ENCODE measurements around the gene ATP5F1A. TPM values are rescaled to one million over a fixed set of nuclear protein-coding genes. Genes with fewer than 3 reads are reported as not detected.

ATP5F1A gene
- total and polyA plus RNA-seq, 2 donors (not counting 3 experiments of a cell fraction or from before 2014, with no cell fraction given): 405 to 585 TPM

DNA sequence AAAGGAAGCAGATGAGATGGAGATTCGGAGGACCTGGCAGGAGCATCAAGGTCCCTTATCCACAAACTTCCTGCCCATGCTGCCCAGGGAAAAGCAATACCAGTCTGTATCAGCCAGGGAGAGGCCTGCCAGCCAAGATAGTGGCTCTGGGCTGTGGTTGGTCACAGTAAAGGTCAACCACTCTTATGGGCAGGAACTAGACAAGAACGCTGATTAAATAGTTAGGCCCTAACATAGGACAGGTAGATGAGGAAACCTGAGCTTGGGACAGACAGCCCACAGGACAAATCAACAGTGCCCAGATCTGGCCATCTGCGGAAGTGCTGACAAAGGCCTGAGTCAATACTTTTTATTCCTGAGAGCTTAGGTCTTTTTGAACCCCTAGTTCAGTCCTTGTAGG lies 36.7 kb downstream of the ATP5F1A start:
- no peak overlapping the region for H3K27ac ChIP-seq (ENCODE audit: insufficient read depth, low read depth, low read length)
- POLR2A ChIA-PET: no interaction called here
- DNase-seq (ENCODE audit: low read depth, low spot score) (no peak), FAIRE-seq (no peak)
- no peak for TF ChIP-seq JUN (IDR thresholded peaks at IDR 0.05; ENCODE audit: borderline replicate concordance, insufficient read depth, insufficient read length, low read depth)
- TF ChIP-seq, protein P1, sequence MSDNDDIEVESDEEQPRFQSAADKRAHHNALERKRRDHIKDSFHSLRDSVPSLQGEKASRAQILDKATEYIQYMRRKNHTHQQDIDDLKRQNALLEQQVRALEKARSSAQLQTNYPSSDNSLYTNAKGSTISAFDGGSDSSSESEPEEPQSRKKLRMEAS (IDR thresholded peaks at IDR 0.05; ENCODE audit: insufficient read depth, insufficient read length): no peak
- no peak for TF ChIP-seq POLR2A (IDR thresholded peaks at IDR 0.05; ENCODE audit: low read depth, low read length)
- TF ChIP-seq POLR2AphosphoS5 (IDR thresholded peaks at IDR 0.05; ENCODE audit: insufficient read depth, low read depth, low read length): no peak
- TF ChIP-seq EZH2 (IDR thresholded peaks at IDR 0.05; ENCODE audit: borderline replicate concordance, low read depth, low read length, severe bottlenecking): no peak
- no peak for TF ChIP-seq GATA2 (IDR thresholded peaks at IDR 0.05; ENCODE audit: insufficient read depth, insufficient read length, low read depth, low read length)
- TF ChIP-seq FOS (IDR thresholded peaks at IDR 0.05; ENCODE audit: borderline replicate concordance, insufficient read depth, low read length): no peak
- no peak for TF ChIP-seq MYC (IDR thresholded peaks at IDR 0.05; ENCODE audit: low read depth, low read length)
- TF ChIP-seq, protein P2, sequence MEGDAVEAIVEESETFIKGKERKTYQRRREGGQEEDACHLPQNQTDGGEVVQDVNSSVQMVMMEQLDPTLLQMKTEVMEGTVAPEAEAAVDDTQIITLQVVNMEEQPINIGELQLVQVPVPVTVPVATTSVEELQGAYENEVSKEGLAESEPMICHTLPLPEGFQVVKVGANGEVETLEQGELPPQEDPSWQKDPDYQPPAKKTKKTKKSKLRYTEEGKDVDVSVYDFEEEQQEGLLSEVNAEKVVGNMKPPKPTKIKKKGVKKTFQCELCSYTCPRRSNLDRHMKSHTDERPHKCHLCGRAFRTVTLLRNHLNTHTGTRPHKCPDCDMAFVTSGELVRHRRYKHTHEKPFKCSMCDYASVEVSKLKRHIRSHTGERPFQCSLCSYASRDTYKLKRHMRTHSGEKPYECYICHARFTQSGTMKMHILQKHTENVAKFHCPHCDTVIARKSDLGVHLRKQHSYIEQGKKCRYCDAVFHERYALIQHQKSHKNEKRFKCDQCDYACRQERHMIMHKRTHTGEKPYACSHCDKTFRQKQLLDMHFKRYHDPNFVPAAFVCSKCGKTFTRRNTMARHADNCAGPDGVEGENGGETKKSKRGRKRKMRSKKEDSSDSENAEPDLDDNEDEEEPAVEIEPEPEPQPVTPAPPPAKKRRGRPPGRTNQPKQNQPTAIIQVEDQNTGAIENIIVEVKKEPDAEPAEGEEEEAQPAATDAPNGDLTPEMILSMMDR (IDR thresholded peaks at IDR 0.05; ENCODE audit: extremely low read depth in 1 of 2, insufficient read depth in 1 of 2, low read depth in 1 of 2, low read length in 2 of 2): no peak
- no peaks in the 10 kb centered on the region for H3K4me1 ChIP-seq (ENCODE audit: control insufficient read depth, extremely low read depth, insufficient read depth, low read length)
- intact Hi-C loops (cut with micrococcal nuclease): loop anchor here (10.0 kb wide), 1 partner anchor 63 kb away; no protein-coding TSS in a partner anchor
- H3K36me3 ChIP-seq (ENCODE audit: control insufficient read depth in 2 of 2, extremely low read depth in 1 of 2, insufficient read depth in 2 of 2, low read length in 2 of 2): no peaks in the 10 kb centered on the region
- no peaks in the 10 kb centered on the region for H3K27me3 ChIP-seq (ENCODE audit: control insufficient read depth in 2 of 2, insufficient read depth in 2 of 2, low read length in 2 of 2)
- CTCF ChIA-PET: interaction anchor here (1.8 to 2.7 kb wide), 2 partner anchors 8 to 12 kb away, joined by 7 to 13 read pairs; no protein-coding TSS in a partner anchor
- dilution Hi-C loops (cut with MboI; ENCODE audit: extremely low pct_ligation_motif_present, low sequenced_read_pairs): no loop called here
- H3K4me2 ChIP-seq (ENCODE audit: insufficient read depth, low read length): no peak overlapping the region
- no peaks in the 10 kb centered on the region for H3K9me1 ChIP-seq (replicated peaks; ENCODE audit: control insufficient read depth, extremely low read depth, insufficient read depth, low read length)
- no peak overlapping the region for H3K9ac ChIP-seq (replicated peaks; ENCODE audit: extremely low read depth, insufficient read depth, low read length)
- H4K20me1 ChIP-seq (replicated peaks; ENCODE audit: control insufficient read depth, extremely low read depth, insufficient read depth, low read length): no peaks in the 10 kb centered on the region
- H3K9me3 ChIP-seq (replicated peaks; ENCODE audit: control insufficient read depth, insufficient read depth, low read length): no peaks in the 10 kb centered on the region
- no peak overlapping the region for H3K4me3 ChIP-seq (replicated peaks in 1 of 3; ENCODE audit: insufficient read depth in 1 of 3, low read depth in 1 of 3, low read length in 3 of 3)
- no TSS peak for BruUV-seq (replicated peaks)
- no peaks in the 10 kb centered on the region for H3K79me2 ChIP-seq (ENCODE audit: control insufficient read depth, insufficient read depth, low read length)
- no peak overlapping the region for H2AFZ ChIP-seq (ENCODE audit: low read depth, low read length)
